ENCODE data around the gene SPINK9.

SPINK9 gene

GRCh38 chr5:148368299-148368698, 32.9 kb downstream of the SPINK9 start:
- DNase-seq (ENCODE audit: low read depth): no peak

DNA sequence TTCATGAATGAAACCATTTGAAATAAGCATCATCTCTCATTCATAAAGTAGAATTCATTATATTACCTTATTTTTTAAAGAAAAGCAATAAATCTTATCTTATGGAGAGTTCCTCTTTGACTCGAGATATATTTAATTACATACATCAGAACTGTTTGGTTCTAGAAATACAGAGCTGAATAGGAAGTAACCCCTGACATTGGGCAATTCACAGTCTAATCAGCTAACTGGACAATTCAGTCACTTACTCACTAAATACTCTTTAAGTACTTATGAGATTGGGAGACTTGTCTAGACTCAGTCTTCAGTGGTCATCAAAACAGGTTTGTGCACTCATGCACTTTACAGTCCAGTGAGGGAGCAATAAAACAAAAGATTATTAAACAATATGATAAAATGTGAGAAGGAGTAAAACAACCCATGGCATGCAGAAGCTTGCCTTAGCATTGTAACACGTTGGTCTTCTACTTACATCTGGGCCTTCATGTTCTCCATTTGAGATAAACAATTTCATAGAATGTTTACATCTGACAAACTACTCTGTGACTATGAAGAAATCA, 36.9 kb downstream of the SPINK9 start:
- DNase-seq (ENCODE audit: low read depth): no peak

DNA sequence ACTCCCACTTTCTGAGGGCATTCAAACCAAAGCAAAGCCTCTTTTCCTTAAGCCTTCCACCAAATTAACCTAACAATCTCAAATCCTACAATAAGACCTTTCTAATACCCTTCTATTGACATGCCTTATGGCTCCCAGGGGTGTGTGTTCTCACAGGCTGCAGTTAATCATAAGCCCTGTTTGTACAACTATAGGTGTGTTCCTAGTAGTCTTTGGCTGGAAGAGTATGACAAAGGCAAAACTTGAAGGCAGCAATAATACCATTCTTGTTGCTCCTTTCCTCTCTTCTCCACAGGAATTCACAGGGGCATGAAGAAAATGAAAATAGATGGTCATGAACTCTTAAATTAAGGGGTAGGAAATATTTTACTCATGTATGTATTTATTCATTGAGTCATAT, 37.5 kb downstream of the SPINK9 start:
- DNase-seq (ENCODE audit: low read depth): no peak

- no peak for DNase-seq (ENCODE audit: low read depth)
Measured at GRCh38 chr5:148374690-148375360, 39.5 kb downstream of the SPINK9 start.

- no peak for DNase-seq (ENCODE audit: low read depth)
Measured at GRCh38 chr5:148376198-148376597, 40.8 kb downstream of the SPINK9 start.

DNA sequence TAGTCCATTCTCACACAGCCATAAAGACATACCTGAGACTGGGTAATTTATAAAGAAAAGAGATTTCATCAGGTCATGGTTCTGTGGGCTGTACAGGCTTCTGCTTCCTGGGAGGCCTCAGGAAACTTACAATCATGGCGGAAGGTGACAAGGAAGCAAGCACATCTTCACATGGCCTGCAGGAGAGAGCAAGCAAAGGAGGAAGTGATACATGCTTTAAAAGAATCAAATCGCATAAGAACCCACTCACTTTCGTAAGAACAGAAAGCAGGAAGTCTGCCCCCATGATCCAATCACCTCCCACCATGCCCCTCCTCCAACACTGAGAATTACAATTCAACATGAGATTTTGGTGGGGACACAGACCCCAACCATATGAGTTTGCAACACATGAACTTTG, 43.3 kb downstream of the SPINK9 start:
- DNase-seq (ENCODE audit: low read depth): no peak

- DNase-seq (ENCODE audit: low read depth): no peak
Measured at GRCh38 chr5:148379340-148379739, 44.0 kb downstream of the SPINK9 start.

DNA sequence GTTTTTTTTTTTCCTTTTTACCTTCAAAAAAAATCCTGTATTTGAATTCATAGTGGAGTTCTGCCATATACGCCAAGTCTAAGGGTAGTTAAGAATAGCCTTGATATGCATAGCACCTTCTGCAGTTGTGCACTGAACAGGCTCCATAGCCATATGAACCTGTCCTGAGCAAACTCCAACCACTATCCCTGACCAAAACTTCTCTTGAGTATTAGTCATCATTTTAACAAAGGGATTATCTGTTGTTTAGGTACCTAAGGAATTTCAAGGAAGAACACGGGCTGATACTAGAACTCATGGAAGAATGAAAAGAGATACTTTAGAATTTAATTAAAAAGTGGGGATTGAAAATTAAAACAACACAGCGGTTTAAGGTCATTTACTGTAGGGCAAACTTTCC, 46.5 kb downstream of the SPINK9 start:
- no peak for DNase-seq (ENCODE audit: low read depth)

DNA sequence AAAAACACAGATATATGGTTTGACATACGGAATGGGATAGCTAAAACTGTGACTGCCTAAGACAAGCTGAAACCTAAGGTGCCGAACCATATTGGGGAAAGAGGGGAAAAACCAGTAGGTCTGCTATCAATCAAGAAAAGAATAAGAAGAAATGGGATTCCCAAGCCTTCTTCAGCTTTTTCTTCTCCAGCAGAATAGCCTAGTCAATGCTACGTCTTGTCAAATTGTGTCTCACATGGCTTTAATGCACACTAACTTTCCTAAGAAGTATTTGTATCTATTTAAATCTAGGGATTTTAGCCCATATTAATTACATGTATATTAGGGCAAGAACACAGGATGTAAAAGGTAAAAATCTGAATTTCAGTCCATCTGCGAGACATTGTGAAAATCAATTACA, 47.6 kb downstream of the SPINK9 start:
- no peak for DNase-seq (ENCODE audit: low read depth)

DNA sequence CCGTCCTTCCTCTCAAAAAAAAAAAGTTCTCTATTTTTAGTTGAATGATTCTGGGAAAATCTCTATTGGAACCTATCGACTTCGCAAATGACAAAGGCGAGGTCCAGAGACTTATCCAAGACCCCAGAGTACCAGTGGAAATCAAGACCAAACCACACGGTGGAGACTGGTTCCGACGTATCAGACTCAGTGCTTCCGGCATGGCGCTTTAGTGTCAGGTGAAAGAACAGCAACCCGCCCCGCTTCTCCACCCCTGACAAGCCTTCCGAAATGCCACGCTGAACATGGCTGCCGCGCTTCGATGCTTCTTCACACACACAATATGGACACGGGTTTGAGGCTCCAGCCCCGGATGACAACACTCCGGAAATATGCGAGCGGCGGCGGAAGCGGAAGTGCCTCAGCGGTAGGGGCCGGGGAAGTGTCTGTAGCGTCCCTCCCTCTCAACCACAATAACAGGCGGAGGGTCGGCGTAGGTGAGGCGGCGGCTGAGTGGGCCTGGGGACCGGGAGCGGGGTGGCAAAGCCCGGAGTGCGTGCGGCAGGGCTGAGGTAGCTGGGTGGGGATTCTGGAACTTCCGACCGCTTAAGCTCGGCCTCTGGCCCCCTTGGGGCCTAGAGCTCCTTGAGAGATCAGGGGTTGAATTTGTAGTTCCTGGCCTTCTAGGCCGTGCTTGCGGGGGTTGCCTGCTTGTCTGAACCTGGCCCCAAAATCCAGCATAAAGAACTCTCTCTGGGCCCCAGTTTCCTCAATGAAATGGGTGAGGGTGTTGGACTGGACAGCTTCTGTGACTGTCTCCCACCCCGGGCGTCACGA, 48.4 kb downstream of the SPINK9 start, which contains the start of gene FBXO38:
Gene FBXO38 (plus strand): TSS at position 395 of the 816 bp plus-strand sequence. CDS start 10,819 bp downstream, outside the sequence.
- DNase-seq (ENCODE audit: low read depth): peak; percentile 93

GRCh38 chr5:148384380-148384737, 49.0 kb downstream of the SPINK9 start:
- no peak for DNase-seq (ENCODE audit: low read depth)

DNA sequence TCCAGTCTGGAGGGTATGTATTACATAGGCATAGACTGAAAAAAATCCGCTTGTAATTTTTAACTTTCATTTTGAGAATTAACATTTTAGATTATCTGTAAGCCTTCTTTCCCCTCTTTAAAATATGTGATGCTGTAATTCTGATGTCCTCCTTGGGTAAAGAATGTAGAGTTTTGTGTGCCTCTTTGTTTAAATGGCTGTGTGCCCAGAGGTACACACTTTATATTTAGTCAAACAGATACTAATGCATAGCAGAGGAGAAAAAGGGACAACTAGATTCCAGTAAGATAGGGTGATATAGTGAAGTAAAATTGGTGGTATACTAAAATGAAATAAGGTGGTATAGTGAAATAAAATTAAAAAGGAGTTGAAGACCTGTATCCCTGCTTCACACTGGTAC, 49.7 kb downstream of the SPINK9 start:
- DNase-seq (ENCODE audit: low read depth): no peak

DNA sequence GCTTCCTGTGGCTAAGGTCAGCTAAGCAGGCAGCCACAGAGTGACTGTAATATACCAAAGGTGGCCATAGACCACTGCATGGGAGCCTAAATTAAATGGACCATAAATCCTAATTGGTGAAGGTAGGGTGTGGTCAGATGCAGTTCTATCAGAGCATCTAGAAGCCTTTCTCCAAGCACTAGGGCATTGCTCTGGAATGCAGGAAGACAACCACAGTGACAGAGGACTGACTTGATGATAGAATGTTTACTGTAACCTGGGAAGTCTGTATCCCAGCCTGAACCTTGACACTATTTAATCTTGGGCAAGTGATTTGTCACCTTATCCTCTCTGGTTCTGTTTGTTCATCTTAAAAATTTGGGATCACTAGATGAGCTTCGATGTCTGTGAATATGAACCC, 50.7 kb downstream of the SPINK9 start:
- no peak for DNase-seq (ENCODE audit: low read depth)

DNA sequence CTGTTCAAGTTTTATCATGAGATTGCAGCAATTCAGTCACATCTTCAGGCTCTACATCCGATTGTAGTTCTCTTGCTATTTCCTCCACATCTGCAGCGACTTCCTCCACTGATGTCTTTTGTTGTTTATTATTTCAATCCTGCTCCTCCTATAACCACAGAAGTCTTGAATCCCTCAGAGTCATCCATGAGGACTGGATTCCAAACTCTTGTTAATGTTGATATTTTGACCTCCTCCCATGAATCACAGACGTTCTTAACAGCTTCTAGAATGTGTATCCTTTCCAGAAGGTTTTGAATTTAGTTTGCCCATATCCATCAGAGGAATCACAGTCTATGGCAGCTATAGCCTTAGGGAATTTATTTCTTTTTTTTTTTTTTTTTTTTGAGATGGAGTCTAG, 52.0 kb downstream of the SPINK9 start:
- DNase-seq (ENCODE audit: low read depth): no peak

GRCh38 chr5:148388696-148389095, 53.3 kb downstream of the SPINK9 start:
- no peak for DNase-seq (ENCODE audit: low read depth)
